HG02571 (cell line): ENCODE results near the gene NFATC4.

Source experiments
- ATAC-seq: cut with Tn5 transposase; IDR thresholded peaks from one replicate; pipeline ENCODE4 v1.9.1; 2021; ENCODE audit warnings: mild to moderate bottlenecking, moderate library complexity; ENCODE audit not compliant: unreplicated experiment

The NFATC4 gene

GRCh38 chr14:24407608-24408325 lies 39.8 kb downstream of the NFATC4 start:
- no peak for ATAC-seq

- ATAC-seq = no peak
These were observed 40.8 kb downstream of the NFATC4 start for GRCh38 chr14:24408764-24409163.

GRCh38 chr14:24409192-24409591 lies 41.2 kb downstream of the NFATC4 start:
- ATAC-seq = no peak

- ATAC-seq = no peak
These were observed 42.0 kb downstream of the NFATC4 start for GRCh38 chr14:24409956-24410355.

GRCh38 chr14:24411443-24412389 lies 43.7 kb downstream of the NFATC4 start:
- no peak for ATAC-seq

- no peak for ATAC-seq
These were observed 46.1 kb downstream of the NFATC4 start for GRCh38 chr14:24414077-24414476.

GRCh38 chr14:24414732-24415420 lies 46.9 kb downstream of the NFATC4 start:
- no peak for ATAC-seq

- ATAC-seq = no peak
These were observed 47.7 kb downstream of the NFATC4 start for GRCh38 chr14:24415421-24416253.

GRCh38 chr14:24416254-24416931 lies 48.4 kb downstream of the NFATC4 start:
- no peak for ATAC-seq

- no peak for ATAC-seq
These were observed 49.1 kb downstream of the NFATC4 start for GRCh38 chr14:24416932-24417619.

GRCh38 chr14:24417832-24418491 lies 50.0 kb downstream of the NFATC4 start:
- ATAC-seq = no peak

GRCh38 chr14:24418492-24418873 lies 50.5 kb downstream of the NFATC4 start:
- ATAC-seq = no peak

- ATAC-seq = no peak
These were observed 54.3 kb downstream of the NFATC4 start for GRCh38 chr14:24422261-24422660.

GRCh38 chr14:24422694-24423601 lies 55.0 kb downstream of the NFATC4 start:
- no peak for ATAC-seq

GRCh38 chr14:24425704-24426103 lies 57.7 kb downstream of the NFATC4 start:
- no peak for ATAC-seq

- ATAC-seq = no peak
These were observed 58.3 kb downstream of the NFATC4 start for GRCh38 chr14:24426150-24426911.

GRCh38 chr14:24426912-24427536 lies 59.0 kb downstream of the NFATC4 start:
- ATAC-seq = no peak
